Mesenchymal stem cell (in vitro differentiated cells and primary cell): Measurements from ENCODE around the gene CMTM3.

Source experiments
- DNase-seq: peaks from one replicate; pipeline ENCODE4 v3.0.0-alpha.2; 2013
- H2AFZ ChIP-seq: one replicate; pipeline ENCODE4 v1.6.1; 2013; ENCODE audit warnings: low read depth, mild to moderate bottlenecking, control low read depth, inconsistent platforms, low read length, moderate library complexity
- H2AK5ac ChIP-seq: 2 replicates; pipeline ENCODE4 v1.6.1; 2013; ENCODE audit warnings: low read length, moderate library complexity, mild to moderate bottlenecking, inconsistent platforms; ENCODE audit not compliant: severe bottlenecking
- H2BK120ac ChIP-seq: one replicate; pipeline ENCODE4 v1.6.1; 2013; ENCODE audit warnings: low read depth, mild to moderate bottlenecking, inconsistent platforms, low read length, moderate library complexity
- H2BK12ac ChIP-seq, 2 experiments: one replicate each; pipeline ENCODE4 v1.6.1; 2013; ENCODE audit warnings: inconsistent platforms in 2 of 2, low read length in 2 of 2, mild to moderate bottlenecking in 2 of 2, moderate library complexity in 2 of 2, control low read depth in 1 of 2
- H2BK15ac ChIP-seq: one replicate; pipeline ENCODE4 v1.6.1; 2013; ENCODE audit warnings: mild to moderate bottlenecking, low read depth, inconsistent platforms; ENCODE audit not compliant: poor library complexity, severe bottlenecking
- H2BK5ac ChIP-seq: 2 replicates; pipeline ENCODE4 v1.6.1; 2013; ENCODE audit warnings: low read depth, mild to moderate bottlenecking, low read length, control low read depth, inconsistent platforms; ENCODE audit not compliant: poor library complexity, severe bottlenecking
- H3K14ac ChIP-seq, 2 experiments: one replicate each; pipeline ENCODE4 v1.6.1; 2013; ENCODE audit warnings: inconsistent platforms in 2 of 2, low read length in 2 of 2, control low read depth in 1 of 2, mild to moderate bottlenecking in 1 of 2, moderate library complexity in 1 of 2
- H3K18ac ChIP-seq, 2 experiments: one replicate each; pipeline ENCODE4 v1.6.1; 2013; ENCODE audit warnings: inconsistent platforms in 2 of 2, low read length in 2 of 2, control low read depth in 1 of 2, low read depth in 1 of 2, mild to moderate bottlenecking in 1 of 2
- H3K23ac ChIP-seq, 2 experiments: one replicate each; pipeline ENCODE4 v1.6.1; 2013; ENCODE audit warnings: inconsistent platforms in 2 of 2, low read length in 2 of 2, mild to moderate bottlenecking in 2 of 2, moderate library complexity in 2 of 2, control low read depth in 1 of 2
- H3K27ac ChIP-seq: 2 replicates; pipeline ENCODE4 v1.5.1; 2013; ENCODE audit warnings: mild to moderate bottlenecking, moderate library complexity, low read length, control low read depth, inconsistent platforms; ENCODE audit not compliant: poor library complexity, severe bottlenecking
- H3K27me3 ChIP-seq, 2 experiments: 2 replicates each; pipeline versions ENCODE4 v1.6.1 to v1.7.0; 2013; ENCODE audit warnings: low read length in 2 of 2, mild to moderate bottlenecking in 2 of 2, moderate library complexity in 2 of 2, control low read depth in 1 of 2, inconsistent platforms in 1 of 2; ENCODE audit not compliant: control insufficient read depth in 1 of 2, insufficient read depth in 1 of 2
- H3K36me3 ChIP-seq, 2 experiments: 2 replicates each; pipeline versions ENCODE4 v1.6.1 to v1.7.0; 2013; ENCODE audit warnings: low read length in 2 of 2, control low read depth in 1 of 2, inconsistent platforms in 1 of 2, low read depth in 1 of 2, mild to moderate bottlenecking in 1 of 2; ENCODE audit not compliant: insufficient read depth in 2 of 2, control insufficient read depth in 1 of 2
- H3K4ac ChIP-seq, 2 experiments: one replicate each; pipeline ENCODE4 v1.6.1; 2013; ENCODE audit warnings: inconsistent platforms in 2 of 2, low read length in 2 of 2, mild to moderate bottlenecking in 2 of 2, moderate library complexity in 2 of 2, control low read depth in 1 of 2, low read depth in 1 of 2
- H3K4me1 ChIP-seq: 2 replicates; pipeline ENCODE4 v1.6.1; 2013; ENCODE audit warnings: low read depth, low read length, control low read depth; ENCODE audit not compliant: control insufficient read depth, insufficient read depth
- H3K4me2 ChIP-seq: 2 replicates; pipeline ENCODE4 v1.6.1; 2013; ENCODE audit warnings: low read length, mild to moderate bottlenecking, inconsistent platforms; ENCODE audit not compliant: poor library complexity, severe bottlenecking
- H3K4me3 ChIP-seq, 2 experiments: 2 replicates each; pipeline versions ENCODE4 v1.5.1 to v1.7.0; 2013; ENCODE audit warnings: low read length in 2 of 2, mild to moderate bottlenecking in 2 of 2, control low read depth in 1 of 2, low read depth in 1 of 2; ENCODE audit not compliant: insufficient read depth in 1 of 2
- H3K79me1 ChIP-seq: replicated peaks from 2 replicates; pipeline ENCODE4 v1.6.1; 2013; ENCODE audit warnings: mild to moderate bottlenecking, control low read depth, low read length, inconsistent platforms; ENCODE audit not compliant: poor library complexity, severe bottlenecking
- H3K9ac ChIP-seq: 2 replicates; pipeline ENCODE4 v1.7.0; 2013; ENCODE audit warnings: mild to moderate bottlenecking, low read length, moderate library complexity
- H3K9me3 ChIP-seq: 2 replicates; pipeline ENCODE4 v1.7.0; 2013; ENCODE audit warnings: mild to moderate bottlenecking, low read length; ENCODE audit not compliant: control insufficient read depth
- H4K8ac ChIP-seq: one replicate; pipeline ENCODE4 v1.6.1; 2013; ENCODE audit warnings: inconsistent platforms, mild to moderate bottlenecking, low read length, moderate library complexity
- H4K91ac ChIP-seq: one replicate; pipeline ENCODE4 v1.6.1; 2013; ENCODE audit warnings: mild to moderate bottlenecking, low read length, inconsistent platforms
- WGBS: methylation state at CpG from one replicate; pipeline ENCODE4 v1.1.7; 2013; ENCODE audit warnings: mixed read lengths; 5-methylcytosine and 5-hydroxymethylcytosine counted together

CMTM3 gene

GRCh38 chr16:66578651-66579531 is 25.6 kb upstream of the CMTM3 start, which contains the start of gene CMTM2:
CMTM2 (plus strand) TSS chr16:66579463; CDS start chr16:66579608, 145 bp downstream.
- H3K4me2 ChIP-seq, result no peak within 1 kb of the TSS
- no peak within 1 kb of the TSS for H2BK120ac ChIP-seq

GRCh38 chr16:66580605-66581209 is 23.8 kb upstream of the CMTM3 start:
- Histone ChIP-seq H3K4me1 (peaks cover 11% of the 10 kb centered on the region), H3K14ac (no peak overlapping the region), H3K9ac (peak overlapping the region; percentile 31), H3K36me3 (peaks cover 0 to 10% of the 10 kb centered on the region in 2 experiments), H3K79me1 (no peaks in the 10 kb centered on the region), H4K8ac (no peak overlapping the region), H2BK15ac (no peak overlapping the region), H2BK120ac (no peak overlapping the region), H3K4me2 (peak overlapping the region; percentile 13), H2BK12ac (no peak overlapping the region), H3K27me3 (peaks cover 0 to 13% of the 10 kb centered on the region in 2 experiments), H2AK5ac (peak overlapping the region; percentile 82), H2BK5ac (peak overlapping the region; percentile 89), H3K23ac (no peak overlapping the region), H3K4ac (no peak overlapping the region), H2AFZ (no peak overlapping the region), H3K9me3 (no peaks in the 10 kb centered on the region), H3K4me3 (no peak overlapping the region), H3K27ac (peak overlapping the region; percentile 94), H4K91ac (no peak overlapping the region), H3K18ac (no peak overlapping the region)
- 78% methylated on average over 4 of the region's 4 CpGs for WGBS
- peak; percentile 68 for DNase-seq

More at GRCh38 chr16:66578651-66579531, 25.6 kb upstream of the CMTM3 start, which contains the start of gene CMTM2:
- peak within 1 kb of the TSS; percentile 99 for H2AK5ac ChIP-seq
- H3K27ac ChIP-seq, result peak within 1 kb of the TSS; percentile 90
- no peaks in the 10 kb centered on the region for H3K79me1 ChIP-seq
- H3K27me3 ChIP-seq, result peaks cover 0 to 13% of the 10 kb centered on the region in 2 experiments
- no peak within 1 kb of the TSS for H4K91ac ChIP-seq
- H2BK5ac ChIP-seq, result peak within 1 kb of the TSS; percentile 89
- no peak for DNase-seq
- no peak within 1 kb of the TSS for H3K4ac ChIP-seq
- peak within 1 kb of the TSS in 1 of 2 experiments; percentile 32 for H3K4me3 ChIP-seq
- H2AFZ ChIP-seq, result no peak within 1 kb of the TSS
- H3K4me1 ChIP-seq, result peaks cover 11% of the 10 kb centered on the region
- H3K23ac ChIP-seq, result no peak within 1 kb of the TSS
- H2BK12ac ChIP-seq, result peak within 1 kb of the TSS in 1 of 2 experiments; percentile 17
- peak within 1 kb of the TSS in 1 of 2 experiments; percentile 18 for H3K18ac ChIP-seq
- no peaks in the 10 kb centered on the region for H3K9me3 ChIP-seq
- H3K36me3 ChIP-seq, result peaks cover 0 to 10% of the 10 kb centered on the region in 2 experiments
- peak within 1 kb of the TSS; percentile 45 for H3K9ac ChIP-seq
- WGBS, result 96% methylated on average over 72 of the region's 77 CpGs
- no peak within 1 kb of the TSS for H4K8ac ChIP-seq
- H3K14ac ChIP-seq, result no peak within 1 kb of the TSS
- no peak within 1 kb of the TSS for H2BK15ac ChIP-seq

GRCh38 chr16:66581246-66581952 is 23.1 kb upstream of the CMTM3 start:
- Histone ChIP-seq H3K79me1 (no peaks in the 10 kb centered on the region), H3K4me3 (no peak overlapping the region), H3K18ac (no peak overlapping the region), H3K27me3 (peaks cover 0 to 13% of the 10 kb centered on the region in 2 experiments), H3K23ac (no peak overlapping the region), H3K27ac (peak overlapping the region; percentile 94), H3K4me2 (no peak overlapping the region), H3K4ac (no peak overlapping the region), H3K36me3 (peaks cover 0 to 10% of the 10 kb centered on the region in 2 experiments), H3K9ac (peak overlapping the region; percentile 31), H3K4me1 (peaks cover 11% of the 10 kb centered on the region), H4K8ac (no peak overlapping the region), H2AK5ac (peak overlapping the region; percentile 82), H2BK12ac (no peak overlapping the region), H4K91ac (no peak overlapping the region), H3K9me3 (no peaks in the 10 kb centered on the region), H3K14ac (no peak overlapping the region), H2BK5ac (peak overlapping the region; percentile 89), H2BK120ac (no peak overlapping the region), H2AFZ (no peak overlapping the region), H2BK15ac (no peak overlapping the region)
- WGBS, result 94% methylated on average over 3 of the region's 3 CpGs
- no peak for DNase-seq
